ENCODE measurements around the gene C1QTNF1. TPM values are rescaled to one million over a fixed set of nuclear protein-coding genes. Genes with fewer than 3 reads are reported as not detected.
A peak's percentile ranks its signal among the peaks of the same experiment; 100 is the strongest.

The C1QTNF1 gene
- total and polyA plus RNA-seq, 9 of the 15 experiments (the other 6 are each of a cell fraction or from before 2014, with no cell fraction given), result 0.09 TPM; not detected in 8

DNA sequence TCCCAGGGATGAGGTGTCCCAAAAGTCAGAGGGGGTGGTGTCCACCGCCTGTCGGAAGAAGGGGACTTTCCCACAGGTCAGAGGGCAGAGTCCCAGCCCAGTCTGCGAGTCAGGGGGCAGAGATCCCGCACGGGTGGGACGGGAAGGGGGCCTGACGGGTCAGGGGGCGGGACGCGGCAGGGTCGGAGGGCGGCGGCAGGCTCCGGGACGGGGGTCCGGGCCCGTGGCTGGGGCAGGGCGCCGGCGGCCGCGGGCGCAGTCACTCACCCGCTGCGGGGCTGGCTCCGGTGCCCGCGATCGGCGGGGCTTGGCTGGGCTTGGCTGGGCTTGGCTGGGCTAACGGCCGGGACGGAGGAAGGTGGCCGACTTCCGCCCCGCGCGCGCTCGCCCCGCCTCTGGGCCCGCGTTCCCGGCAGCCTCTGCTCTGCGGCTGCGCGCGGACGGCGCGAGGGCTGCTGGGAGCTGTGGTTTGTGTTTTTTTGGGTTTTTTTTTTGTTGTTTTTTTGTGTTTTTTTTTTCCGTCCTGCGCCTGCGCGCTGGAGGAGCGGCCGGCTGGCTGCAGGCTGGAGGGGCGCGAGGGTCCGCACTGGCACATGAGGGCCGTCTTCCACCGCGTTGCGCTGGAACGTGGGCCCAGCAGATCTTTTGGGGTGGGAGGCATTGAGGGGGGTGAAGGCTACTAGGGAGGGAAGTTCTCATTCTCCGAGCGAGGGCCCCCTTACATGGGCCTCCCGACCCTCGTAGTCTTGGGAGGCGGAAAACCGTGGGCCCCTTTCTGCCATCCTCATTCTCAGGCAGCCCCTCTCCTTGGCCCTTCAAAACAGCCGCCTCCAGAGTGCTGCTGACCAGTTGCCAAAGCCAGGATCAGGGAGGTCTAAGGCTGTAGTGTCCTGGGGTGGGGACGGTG lies 14.3 kb upstream of the C1QTNF1 start, which contains the start of gene CANT1 (continued):
- TF ChIP-seq ZNF766 (CRISPR knock-in tag; conservative IDR thresholded peaks at IDR 0.05), result peak; percentile 82
- no peak for TF ChIP-seq FOXJ3 (CRISPR knock-in tag; IDR thresholded peaks at IDR 0.05)
- TF ChIP-seq CCNT2 (IDR thresholded peaks at IDR 0.05; ENCODE audit: borderline replicate concordance, extremely low read depth, insufficient read length, low read depth, low read length), result peak; percentile 62
- no peak for TF ChIP-seq ETV6 (IDR thresholded peaks at IDR 0.05; ENCODE audit: borderline replicate concordance in 1 of 2, low read depth in 2 of 2, low read length in 1 of 2)
- no peak for TF ChIP-seq ETV6 (CRISPR knock-in tag; IDR thresholded peaks at IDR 0.05; ENCODE audit: borderline replicate concordance)
- no peak for TF ChIP-seq E2F1 (CRISPR knock-in tag; IDR thresholded peaks at IDR 0.05)
- TF ChIP-seq MAZ (CRISPR knock-in tag; conservative IDR thresholded peaks at IDR 0.05 in 1 of 2, IDR thresholded peaks at IDR 0.05 in 1 of 2), result peak in 1 of 2 experiments; percentile 47; a peak in 2 of 4 replicates
- TF ChIP-seq, protein P1, sequence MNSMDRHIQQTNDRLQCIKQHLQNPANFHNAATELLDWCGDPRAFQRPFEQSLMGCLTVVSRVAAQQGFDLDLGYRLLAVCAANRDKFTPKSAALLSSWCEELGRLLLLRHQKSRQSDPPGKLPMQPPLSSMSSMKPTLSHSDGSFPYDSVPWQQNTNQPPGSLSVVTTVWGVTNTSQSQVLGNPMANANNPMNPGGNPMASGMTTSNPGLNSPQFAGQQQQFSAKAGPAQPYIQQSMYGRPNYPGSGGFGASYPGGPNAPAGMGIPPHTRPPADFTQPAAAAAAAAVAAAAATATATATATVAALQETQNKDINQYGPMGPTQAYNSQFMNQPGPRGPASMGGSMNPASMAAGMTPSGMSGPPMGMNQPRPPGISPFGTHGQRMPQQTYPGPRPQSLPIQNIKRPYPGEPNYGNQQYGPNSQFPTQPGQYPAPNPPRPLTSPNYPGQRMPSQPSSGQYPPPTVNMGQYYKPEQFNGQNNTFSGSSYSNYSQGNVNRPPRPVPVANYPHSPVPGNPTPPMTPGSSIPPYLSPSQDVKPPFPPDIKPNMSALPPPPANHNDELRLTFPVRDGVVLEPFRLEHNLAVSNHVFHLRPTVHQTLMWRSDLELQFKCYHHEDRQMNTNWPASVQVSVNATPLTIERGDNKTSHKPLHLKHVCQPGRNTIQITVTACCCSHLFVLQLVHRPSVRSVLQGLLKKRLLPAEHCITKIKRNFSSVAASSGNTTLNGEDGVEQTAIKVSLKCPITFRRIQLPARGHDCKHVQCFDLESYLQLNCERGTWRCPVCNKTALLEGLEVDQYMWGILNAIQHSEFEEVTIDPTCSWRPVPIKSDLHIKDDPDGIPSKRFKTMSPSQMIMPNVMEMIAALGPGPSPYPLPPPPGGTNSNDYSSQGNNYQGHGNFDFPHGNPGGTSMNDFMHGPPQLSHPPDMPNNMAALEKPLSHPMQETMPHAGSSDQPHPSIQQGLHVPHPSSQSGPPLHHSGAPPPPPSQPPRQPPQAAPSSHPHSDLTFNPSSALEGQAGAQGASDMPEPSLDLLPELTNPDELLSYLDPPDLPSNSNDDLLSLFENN (IDR thresholded peaks at IDR 0.05; ENCODE audit: low read depth in 2 of 2, low read length in 2 of 2), result no peak
- TF ChIP-seq XRCC5 (IDR thresholded peaks at IDR 0.05; ENCODE audit: low read depth, low read length), result 0 out of 2 replicates have a peak, but pooled peaks have one; percentile 32
- no peak for TF ChIP-seq SP1 (CRISPR knock-in tag; IDR thresholded peaks at IDR 0.05)
- no peak for TF ChIP-seq CBX2 (IDR thresholded peaks at IDR 0.05; ENCODE audit: insufficient read depth, low read length, poor library complexity, severe bottlenecking)
- TF ChIP-seq ZNF143 (CRISPR knock-in tag; IDR thresholded peaks at IDR 0.05), result peak; percentile 83
- TF ChIP-seq MYC (IDR thresholded peaks at IDR 0.05; ENCODE audit: low read depth, low read length), result 0 out of 2 replicates have a peak, but pooled peaks have one; percentile 39
- no peak for TF ChIP-seq MYC (CRISPR knock-in tag; IDR thresholded peaks at IDR 0.05; ENCODE audit: borderline replicate concordance, low read depth)
- TF ChIP-seq HNRNPLL (IDR thresholded peaks at IDR 0.05; ENCODE audit: low read depth, low read length, poor library complexity, severe bottlenecking), result no peak
- no peak for TF ChIP-seq SNIP1 (IDR thresholded peaks at IDR 0.05; ENCODE audit: low read depth)
- peak; percentile 81 for TF ChIP-seq GATAD2B (IDR thresholded peaks at IDR 0.05; ENCODE audit: borderline replicate concordance)
- no peak for TF ChIP-seq YBX1 (IDR thresholded peaks at IDR 0.05)

Data from K562 (cell line).